Hepatocyte (in vitro differentiated cells): Measurements from ENCODE around the gene RGS19. TPM values are rescaled to one million over a fixed set of nuclear protein-coding genes. Genes with fewer than 3 reads are reported as not detected.

Experiments
- DNase-seq: peaks from one replicate; pipeline ENCODE4 v3.0.0-alpha.2; 2016; ENCODE audit warnings: low spot score
- H2AFZ ChIP-seq: fragments of 200-600 bp; sonication (generic); 2 replicates; pipeline ENCODE4 v1.6.0; 2016; ENCODE audit warnings: antibody characterized with exemption, mild to moderate bottlenecking
- H3K27ac ChIP-seq: fragments of 200-600 bp; sonication (generic); 2 replicates; pipeline ENCODE4 v1.5.1; 2016; ENCODE audit warnings: mild to moderate bottlenecking
- H3K27me3 ChIP-seq: fragments of 200-600 bp; sonication (generic); 2 replicates; pipeline ENCODE4 v1.6.1; 2016
- H3K36me3 ChIP-seq: fragments of 200-600 bp; sonication (generic); replicated peaks from 2 replicates; pipeline ENCODE4 v1.5.1; 2016; ENCODE audit warnings: low read depth; ENCODE audit not compliant: insufficient read depth
- H3K4me1 ChIP-seq: fragments of 200-600 bp; sonication (generic); 2 replicates; pipeline ENCODE4 v1.5.1; 2016; ENCODE audit warnings: mild to moderate bottlenecking, moderate library complexity; ENCODE audit not compliant: insufficient read depth
- H3K4me2 ChIP-seq: fragments of 200-600 bp; sonication (generic); 2 replicates; pipeline ENCODE4 v1.6.0; 2016
- H3K4me3 ChIP-seq: fragments of 200-600 bp; sonication (generic); 2 replicates; pipeline ENCODE4 v1.5.1; 2016; ENCODE audit warnings: mild to moderate bottlenecking
- H3K79me2 ChIP-seq: fragments of 200-600 bp; sonication (generic); 2 replicates; pipeline ENCODE4 v1.6.0; 2017; ENCODE audit warnings: mild to moderate bottlenecking
- H3K9me2 ChIP-seq: fragments of 200-600 bp; sonication (generic); replicated peaks from 2 replicates; pipeline ENCODE4 v1.6.0; 2017; ENCODE audit warnings: mild to moderate bottlenecking; ENCODE audit not compliant: insufficient read depth
- H3K9me3 ChIP-seq: fragments of 200-600 bp; sonication (generic); 2 replicates; pipeline ENCODE4 v1.5.1; 2016; ENCODE audit warnings: low read depth, mild to moderate bottlenecking
- H4K20me1 ChIP-seq: fragments of 200-600 bp; sonication (generic); 2 replicates; pipeline ENCODE4 v1.6.0; 2016; ENCODE audit warnings: mild to moderate bottlenecking; ENCODE audit not compliant: insufficient read depth, poor library complexity, severe bottlenecking
- CTCF ChIP-seq: fragments of 200-600 bp; sonication (generic); IDR thresholded peaks from 2 replicates; pipeline ENCODE4 v1.5.1; 2016; ENCODE audit warnings: antibody characterized with exemption, mild to moderate bottlenecking; ENCODE audit not compliant: poor library complexity
- EZH2 ChIP-seq: fragments of 200-600 bp; sonication (generic); IDR thresholded peaks from 2 replicates; pipeline ENCODE4 v1.6.1; 2016; ENCODE audit warnings: antibody characterized with exemption, mild to moderate bottlenecking, borderline replicate concordance
- EZH2phosphoT487 ChIP-seq: fragments of 200-600 bp; sonication (generic); IDR thresholded peaks from one replicate; pipeline ENCODE4 v1.6.1; 2018; ENCODE audit warnings: antibody characterized with exemption, mild to moderate bottlenecking, low read depth, moderate library complexity; ENCODE audit not compliant: unreplicated experiment, severe bottlenecking
- WGBS: methylation state at CpG from one replicate; pipeline ENCODE4 v1.1.6; 2016; ENCODE audit warnings: low lambda C conversion rate; ENCODE audit errors: missing lambda C conversion rate; 5-methylcytosine and 5-hydroxymethylcytosine counted together
- polyA plus RNA-seq: library from polyadenylated mRNA; unstranded; fragments of >200 nt; fragmentation: Nextera tagmentation; extraction: Ambion mirVana; gene quantifications from 2 replicates; pipeline ENCODE4 v1.2.1, GENCODE V29; 2016
- total RNA-seq: library from RNA; depleted of rRNA; stranded (reverse); fragments of >200 nt; gene quantifications from 2 replicates; pipeline ENCODE4 v1.2.3, GENCODE V29; 2014

The RGS19 gene
- total and polyA plus RNA-seq, 2 experiments from 2014 or later: 8.8 to 10.9 TPM

- no peak for DNase-seq
- no peak overlapping the region for H3K27ac ChIP-seq
- H3K36me3 ChIP-seq: no peaks in the 10 kb centered on the region
- no peaks in the 10 kb centered on the region for H3K9me2 ChIP-seq
- H3K4me2 ChIP-seq: no peak overlapping the region
- H3K4me1 ChIP-seq: peaks cover 8% of the 10 kb centered on the region
- peaks cover 33% of the 10 kb centered on the region for H3K27me3 ChIP-seq
- H2AFZ ChIP-seq: no peak overlapping the region
- no peaks in the 10 kb centered on the region for H3K79me2 ChIP-seq
- TF ChIP-seq EZH2 (no peak), EZH2phosphoT487 (no peak), CTCF (no peak)
- no peaks in the 10 kb centered on the region for H4K20me1 ChIP-seq
- H3K4me3 ChIP-seq: no peak overlapping the region
- no peaks in the 10 kb centered on the region for H3K9me3 ChIP-seq
- 99% methylated on average over 28 of the region's 28 CpGs for WGBS
These were observed 19.2 kb upstream of the RGS19 start for GRCh38 chr20:64098471-64099013.

GRCh38 chr20:64096535-64096934 is 17.2 kb upstream of the RGS19 start:
- WGBS: 91% methylated on average over 6 of the region's 6 CpGs
- peaks cover 15% of the 10 kb centered on the region for H3K27me3 ChIP-seq

GRCh38 chr20:64095927-64096326 is 16.6 kb upstream of the RGS19 start:
- Histone ChIP-seq H3K36me3 (no peaks in the 10 kb centered on the region), H3K4me1 (no peaks in the 10 kb centered on the region), H3K27me3 (peaks cover 9% of the 10 kb centered on the region), H3K4me2 (no peak overlapping the region), H3K9me2 (no peaks in the 10 kb centered on the region), H3K27ac (no peak overlapping the region), H2AFZ (no peak overlapping the region), H3K9me3 (no peaks in the 10 kb centered on the region), H3K4me3 (no peak overlapping the region), H4K20me1 (no peaks in the 10 kb centered on the region), H3K79me2 (no peaks in the 10 kb centered on the region)
- DNase-seq: no peak
- TF ChIP-seq EZH2 (no peak), EZH2phosphoT487 (no peak), CTCF (no peak)
- 89% methylated on average over 11 of the region's 11 CpGs for WGBS

More at GRCh38 chr20:64096535-64096934, 17.2 kb upstream of the RGS19 start:
- Histone ChIP-seq H3K4me3 (no peak overlapping the region), H3K27ac (no peak overlapping the region), H3K4me1 (no peaks in the 10 kb centered on the region), H2AFZ (no peak overlapping the region), H3K4me2 (no peak overlapping the region), H3K36me3 (no peaks in the 10 kb centered on the region), H3K9me2 (no peaks in the 10 kb centered on the region), H3K79me2 (no peaks in the 10 kb centered on the region), H3K9me3 (no peaks in the 10 kb centered on the region), H4K20me1 (no peaks in the 10 kb centered on the region)
- TF ChIP-seq EZH2 (no peak), CTCF (no peak), EZH2phosphoT487 (no peak)
- DNase-seq: no peak
